DND-41 (cell line): ENCODE measurements around the gene NEDD4L.

Source experiments
- EZH2 ChIP-seq: IDR thresholded peaks from 3 replicates; pipeline ENCODE4 v1.6.1; 2012; ENCODE audit warnings: borderline replicate concordance, low read depth, mild to moderate bottlenecking, moderate library complexity, low read length, inconsistent platforms; ENCODE audit not compliant: severe bottlenecking
- TF ChIP-seq, protein P1 (sequence below): IDR thresholded peaks from 2 replicates; pipeline ENCODE4 v1.5.1; 2012; ENCODE audit warnings: borderline replicate concordance, low read length, moderate library complexity, mild to moderate bottlenecking; ENCODE audit not compliant: poor library complexity, severe bottlenecking; ENCODE audit errors: extremely low read depth

DNA sequence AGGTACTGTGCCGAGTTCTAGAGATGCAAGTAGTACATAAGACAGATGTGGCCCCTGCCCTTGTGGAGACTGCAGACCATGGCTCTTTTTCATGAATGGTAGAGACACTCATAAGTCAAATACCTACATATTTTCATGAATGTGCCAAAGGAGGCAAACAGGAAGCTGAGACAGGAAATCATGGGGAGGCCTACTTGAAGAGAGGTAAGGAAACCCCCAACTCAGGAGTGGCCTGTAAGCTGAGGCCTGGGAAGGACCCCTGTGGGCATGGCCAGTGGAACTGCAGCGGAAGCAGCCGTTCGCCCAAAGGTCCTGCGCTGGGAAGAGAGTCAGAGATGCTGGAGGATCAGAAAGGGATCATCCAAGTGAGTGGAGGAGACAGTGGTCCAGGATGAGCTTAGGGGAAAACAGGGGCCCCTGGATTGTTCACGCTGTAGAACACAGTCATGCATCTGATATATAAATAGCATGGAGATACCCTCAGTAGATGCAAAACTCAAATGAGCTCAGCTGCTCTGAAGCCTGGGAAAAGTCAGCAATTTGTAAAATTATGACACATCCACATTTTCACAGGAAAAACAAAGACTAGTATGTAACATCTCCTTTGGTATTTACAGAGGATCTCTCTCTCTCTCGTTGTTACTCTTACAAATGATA is 228.9 kb downstream of the NEDD4L start:
- TF ChIP-seq, protein P1, sequence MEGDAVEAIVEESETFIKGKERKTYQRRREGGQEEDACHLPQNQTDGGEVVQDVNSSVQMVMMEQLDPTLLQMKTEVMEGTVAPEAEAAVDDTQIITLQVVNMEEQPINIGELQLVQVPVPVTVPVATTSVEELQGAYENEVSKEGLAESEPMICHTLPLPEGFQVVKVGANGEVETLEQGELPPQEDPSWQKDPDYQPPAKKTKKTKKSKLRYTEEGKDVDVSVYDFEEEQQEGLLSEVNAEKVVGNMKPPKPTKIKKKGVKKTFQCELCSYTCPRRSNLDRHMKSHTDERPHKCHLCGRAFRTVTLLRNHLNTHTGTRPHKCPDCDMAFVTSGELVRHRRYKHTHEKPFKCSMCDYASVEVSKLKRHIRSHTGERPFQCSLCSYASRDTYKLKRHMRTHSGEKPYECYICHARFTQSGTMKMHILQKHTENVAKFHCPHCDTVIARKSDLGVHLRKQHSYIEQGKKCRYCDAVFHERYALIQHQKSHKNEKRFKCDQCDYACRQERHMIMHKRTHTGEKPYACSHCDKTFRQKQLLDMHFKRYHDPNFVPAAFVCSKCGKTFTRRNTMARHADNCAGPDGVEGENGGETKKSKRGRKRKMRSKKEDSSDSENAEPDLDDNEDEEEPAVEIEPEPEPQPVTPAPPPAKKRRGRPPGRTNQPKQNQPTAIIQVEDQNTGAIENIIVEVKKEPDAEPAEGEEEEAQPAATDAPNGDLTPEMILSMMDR, result no peak
- no peak for TF ChIP-seq EZH2
